ENCODE data around the gene HEPACAM. TPM values are rescaled to one million over a fixed set of nuclear protein-coding genes. Genes with fewer than 3 reads are reported as not detected.

The HEPACAM gene
- total RNA-seq, 1 donor: 0.86 TPM

- TF ChIP-seq CTCF (IDR thresholded peaks at IDR 0.05; ENCODE audit: insufficient read depth, low read depth, low read length): no peak
- DNase-seq (ENCODE audit: low read depth): no peak
- H3K4me3 ChIP-seq (ENCODE audit: low read depth, low read length): no peak within 1 kb of the TSS
Observed at GRCh38 chr11:124897674-124898262, 38.1 kb downstream of the HEPACAM start, which contains the start of gene ROBO4. Gene ROBO4, minus strand, starts transcription at chr11:124897865. Its CDS starts 70 bp downstream, at chr11:124897795.

- TF ChIP-seq CTCF (IDR thresholded peaks at IDR 0.05; ENCODE audit: insufficient read depth, low read depth, low read length): no peak
- no peak for DNase-seq (ENCODE audit: low read depth)
- H3K4me3 ChIP-seq (ENCODE audit: low read depth, low read length): no peak overlapping the region
Observed at GRCh38 chr11:124896821-124897391, 38.9 kb downstream of the HEPACAM start.

GRCh38 chr11:124896071-124896750 is 39.6 kb downstream of the HEPACAM start:
- DNase-seq (ENCODE audit: low read depth): no peak
- no peak overlapping the region for H3K4me3 ChIP-seq (ENCODE audit: low read depth, low read length)
- no peak for TF ChIP-seq CTCF (IDR thresholded peaks at IDR 0.05; ENCODE audit: insufficient read depth, low read depth, low read length)

GRCh38 chr11:124895471-124895971 is 40.3 kb downstream of the HEPACAM start:
- TF ChIP-seq CTCF (IDR thresholded peaks at IDR 0.05; ENCODE audit: insufficient read depth, low read depth, low read length): no peak
- DNase-seq (ENCODE audit: low read depth): no peak
- H3K4me3 ChIP-seq (ENCODE audit: low read depth, low read length): no peak overlapping the region

GRCh38 chr11:124894606-124895430 is 41.0 kb downstream of the HEPACAM start:
- no peak overlapping the region for H3K4me3 ChIP-seq (ENCODE audit: low read depth, low read length)
- no peak for TF ChIP-seq CTCF (IDR thresholded peaks at IDR 0.05; ENCODE audit: insufficient read depth, low read depth, low read length)
- no peak for DNase-seq (ENCODE audit: low read depth)

- TF ChIP-seq CTCF (IDR thresholded peaks at IDR 0.05; ENCODE audit: insufficient read depth, low read depth, low read length): no peak
- no peak for DNase-seq (ENCODE audit: low read depth)
Observed at GRCh38 chr11:124893781-124894401, 42.0 kb downstream of the HEPACAM start.

More at GRCh38 chr11:124893781-124894401, 42.0 kb downstream of the HEPACAM start:
- H3K4me3 ChIP-seq (ENCODE audit: low read depth, low read length): no peak overlapping the region

Measured in fibroblast of villous mesenchyme (primary cell).